Measurements from ENCODE around the gene ENDOD1. TPM values are rescaled to one million over a fixed set of nuclear protein-coding genes. Genes with fewer than 3 reads are reported as not detected.

ENDOD1 gene
- total and polyA plus RNA-seq, 8 donors = 2.0 to 8.9 (median 5.1) TPM

- no peaks in the 10 kb centered on the region for H3K27me3 ChIP-seq
- no peak for TF ChIP-seq CTCF (IDR thresholded peaks at IDR 0.05)
- no peak overlapping the region for H3K27ac ChIP-seq
- peaks cover 0 to 9% (median 0%) of the 10 kb centered on the region in 3 donors for H3K4me1 ChIP-seq
- H3K36me3 ChIP-seq = no peaks in the 10 kb centered on the region
- 89 to 92% methylated on average over 3 of the region's 3 CpGs for WGBS, 2 donors
- no peaks in the 10 kb centered on the region for H3K9me3 ChIP-seq
- ATAC-seq = no peak
- DNase-seq = no peak
- intact Hi-C loops (cut with DNase I) = no loop called here
- FAIRE-seq = no peak
- H3K4me3 ChIP-seq = no peak overlapping the region
Measured at GRCh38 chr11:95093548-95093947, 3.9 kb downstream of the ENDOD1 start.

- H3K27ac ChIP-seq = no peak overlapping the region
- H3K9me3 ChIP-seq = no peaks in the 10 kb centered on the region
- ATAC-seq (peak in 1 of 4 donors; percentile 44), DNase-seq (no peak), FAIRE-seq (no peak)
- H3K27me3 ChIP-seq = no peaks in the 10 kb centered on the region
- no peak for TF ChIP-seq CTCF (IDR thresholded peaks at IDR 0.05)
- intact Hi-C loops (cut with DNase I) = no loop called here
- H3K4me1 ChIP-seq = peaks cover 0 to 2% (median 0%) of the 10 kb centered on the region in 3 donors
- WGBS, 2 donors = 77% methylated on average over 4 of the region's 4 CpGs
- H3K36me3 ChIP-seq = no peaks in the 10 kb centered on the region
- H3K4me3 ChIP-seq = no peak overlapping the region
Measured at GRCh38 chr11:95095858-95096587, 6.4 kb downstream of the ENDOD1 start.

- TF ChIP-seq CTCF (IDR thresholded peaks at IDR 0.05) = no peak
- no peak for FAIRE-seq
- intact Hi-C loops (cut with DNase I) = no loop called here
Measured at GRCh38 chr11:95097209-95097608, 7.6 kb downstream of the ENDOD1 start.

GRCh38 chr11:95098826-95099225, 9.2 kb downstream of the ENDOD1 start:
- WGBS, 2 donors = 84 to 90% methylated on average over 3 of the region's 3 CpGs
- FAIRE-seq (no peak), DNase-seq (no peak), ATAC-seq (no peak)
- no peaks in the 10 kb centered on the region for H3K4me1 ChIP-seq
- no peak overlapping the region for H3K27ac ChIP-seq
- no peak overlapping the region for H3K4me3 ChIP-seq
- H3K9me3 ChIP-seq = no peaks in the 10 kb centered on the region
- no peak for TF ChIP-seq CTCF (IDR thresholded peaks at IDR 0.05)
- H3K27me3 ChIP-seq = no peaks in the 10 kb centered on the region
- intact Hi-C loops (cut with DNase I) = no loop called here
- H3K36me3 ChIP-seq = no peaks in the 10 kb centered on the region

More at GRCh38 chr11:95097209-95097608, 7.6 kb downstream of the ENDOD1 start:
- DNase-seq = no peak
- no peaks in the 10 kb centered on the region for H3K4me1 ChIP-seq
- ATAC-seq = no peak
- H3K27ac ChIP-seq = no peak overlapping the region
- no peak overlapping the region for H3K4me3 ChIP-seq
- 68 to 70% methylated on average over 3 of the region's 3 CpGs for WGBS, 2 donors
- no peaks in the 10 kb centered on the region for H3K36me3 ChIP-seq
- no peaks in the 10 kb centered on the region for H3K9me3 ChIP-seq
- no peaks in the 10 kb centered on the region for H3K27me3 ChIP-seq

- Histone ChIP-seq H3K27me3 (no peaks in the 10 kb centered on the region), H3K27ac (no peak overlapping the region), H3K4me1 (no peaks in the 10 kb centered on the region), H3K9me3 (no peaks in the 10 kb centered on the region), H3K4me3 (no peak overlapping the region), H3K36me3 (no peaks in the 10 kb centered on the region)
- no peak for ATAC-seq
- TF ChIP-seq CTCF (IDR thresholded peaks at IDR 0.05) = no peak
- no peak for FAIRE-seq
- no peak for DNase-seq
- 90 to 98% methylated on average over 4 of the region's 4 CpGs for WGBS, 2 donors
- intact Hi-C loops (cut with DNase I) = no loop called here
Measured at GRCh38 chr11:95100191-95100648, 10.6 kb downstream of the ENDOD1 start.
